H1 (cell line): ENCODE results near the gene SEC16A.

ENCODE experiments used
- CBX5 ChIP-seq: fragments of 300-800, 300-1000 bp; sonication (generic); IDR thresholded peaks from 2 replicates; pipeline ENCODE4 v1.7.1; 2016; ENCODE audit warnings: antibody characterized with exemption, low read length, low read depth
- CTCF ChIP-seq, 3 experiments: IDR thresholded peaks; 1 replicate in 2 of 3; 2 replicates in 1 of 3; pipeline versions ENCODE4 v1.5.1 to v1.6.1; 2011; ENCODE audit warnings: low read length in 3 of 3, mild to moderate bottlenecking in 3 of 3, inconsistent platforms in 2 of 3, low read depth in 1 of 3, moderate library complexity in 1 of 3; ENCODE audit not compliant: insufficient read depth in 1 of 3; ENCODE audit errors: control extremely low read depth in 1 of 3
- POLR2A ChIP-seq, 2 experiments: IDR thresholded peaks; 1 replicate in 1 of 2; 2 replicates in 1 of 2; pipeline ENCODE4 v1.6.1; 2011; ENCODE audit warnings: low read depth in 2 of 2, low read length in 2 of 2, mild to moderate bottlenecking in 2 of 2; ENCODE audit errors: control extremely low read depth in 1 of 2
- POLR2AphosphoS5 ChIP-seq: IDR thresholded peaks from 2 replicates; pipeline ENCODE4 v1.6.1; 2011; ENCODE audit warnings: low read depth, low read length
- TAF1 ChIP-seq: IDR thresholded peaks from 2 replicates; pipeline ENCODE4 v1.6.1; 2011; ENCODE audit warnings: mild to moderate bottlenecking, low read depth, low read length
- ZNF274 ChIP-seq: IDR thresholded peaks from 2 replicates; pipeline ENCODE4 v1.7.0; 2012; ENCODE audit warnings: low read length, borderline replicate concordance; ENCODE audit errors: extremely low read depth

GRCh38 chr9:136433043-136433715 is 49.7 kb downstream of the SEC16A start:
- TF ChIP-seq POLR2AphosphoS5 (no peak), ZNF274 (no peak), CTCF (IDR thresholded peaks at IDR 0.05; ENCODE audit: control extremely low read depth in 1 of 3, insufficient read depth in 1 of 3, low read depth in 1 of 3, low read length in 3 of 3) (no peak), POLR2A (IDR thresholded peaks at IDR 0.05; ENCODE audit: control extremely low read depth in 1 of 2, low read depth in 2 of 2, low read length in 2 of 2) (no peak), CBX5 (no peak), TAF1 (no peak)
